Measurements from ENCODE around the gene AHCY.
"Not testable (repeated sequence)": the region's sequence is repeated elsewhere in the genome, so short reads cannot be mapped to it uniquely, and the experiment has no call there.

The AHCY gene

DNA sequence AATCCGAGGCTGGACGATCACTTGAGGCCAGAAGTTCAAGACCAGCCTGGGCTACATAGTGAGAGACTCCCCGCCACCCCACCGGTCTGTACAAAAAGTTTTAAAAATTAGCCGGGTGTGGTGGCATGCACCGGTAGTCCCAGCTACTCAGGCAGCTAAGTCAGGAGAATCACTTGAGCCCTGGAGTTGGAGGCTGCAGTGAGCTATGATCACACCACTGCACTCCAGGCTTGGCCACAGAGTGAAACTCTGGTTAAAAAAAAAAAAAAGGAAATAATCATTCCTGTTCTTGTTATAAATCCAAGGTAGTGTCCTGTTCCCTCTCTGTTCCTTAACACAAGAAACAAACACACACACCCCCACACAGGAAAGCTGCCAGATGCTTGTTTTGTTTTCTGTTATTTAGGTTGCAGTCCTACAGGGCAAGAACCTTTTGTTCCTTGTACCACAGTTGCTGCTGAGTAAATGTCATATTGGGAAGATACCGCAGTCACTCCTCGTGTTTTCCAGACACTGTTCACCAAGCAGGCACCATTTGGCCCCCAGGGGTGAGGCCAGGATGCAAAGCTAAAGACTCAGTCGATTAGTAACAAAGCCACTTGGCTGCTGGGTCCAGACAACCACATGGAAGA is 33.0 kb downstream of the AHCY start:
- Histone ChIP-seq H3K27ac (no peak overlapping the region), H3K4me3 (ENCODE audit: low read depth, low read length) (no peak overlapping the region), H3K36me3 (replicated peaks) (peaks cover 5% of the 10 kb centered on the region), H3K27me3 (replicated peaks) (no peaks in the 10 kb centered on the region)
- peak; percentile 12 for DNase-seq
- TF ChIP-seq, protein P1, sequence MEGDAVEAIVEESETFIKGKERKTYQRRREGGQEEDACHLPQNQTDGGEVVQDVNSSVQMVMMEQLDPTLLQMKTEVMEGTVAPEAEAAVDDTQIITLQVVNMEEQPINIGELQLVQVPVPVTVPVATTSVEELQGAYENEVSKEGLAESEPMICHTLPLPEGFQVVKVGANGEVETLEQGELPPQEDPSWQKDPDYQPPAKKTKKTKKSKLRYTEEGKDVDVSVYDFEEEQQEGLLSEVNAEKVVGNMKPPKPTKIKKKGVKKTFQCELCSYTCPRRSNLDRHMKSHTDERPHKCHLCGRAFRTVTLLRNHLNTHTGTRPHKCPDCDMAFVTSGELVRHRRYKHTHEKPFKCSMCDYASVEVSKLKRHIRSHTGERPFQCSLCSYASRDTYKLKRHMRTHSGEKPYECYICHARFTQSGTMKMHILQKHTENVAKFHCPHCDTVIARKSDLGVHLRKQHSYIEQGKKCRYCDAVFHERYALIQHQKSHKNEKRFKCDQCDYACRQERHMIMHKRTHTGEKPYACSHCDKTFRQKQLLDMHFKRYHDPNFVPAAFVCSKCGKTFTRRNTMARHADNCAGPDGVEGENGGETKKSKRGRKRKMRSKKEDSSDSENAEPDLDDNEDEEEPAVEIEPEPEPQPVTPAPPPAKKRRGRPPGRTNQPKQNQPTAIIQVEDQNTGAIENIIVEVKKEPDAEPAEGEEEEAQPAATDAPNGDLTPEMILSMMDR (IDR thresholded peaks at IDR 0.05; ENCODE audit: low read depth, low read length, missing control alignments), result no peak
- in situ Hi-C loops (cut with HindIII; ENCODE audit: low pct_ligation_motif_present, low sequenced_read_pairs), result no loop called here

DNA sequence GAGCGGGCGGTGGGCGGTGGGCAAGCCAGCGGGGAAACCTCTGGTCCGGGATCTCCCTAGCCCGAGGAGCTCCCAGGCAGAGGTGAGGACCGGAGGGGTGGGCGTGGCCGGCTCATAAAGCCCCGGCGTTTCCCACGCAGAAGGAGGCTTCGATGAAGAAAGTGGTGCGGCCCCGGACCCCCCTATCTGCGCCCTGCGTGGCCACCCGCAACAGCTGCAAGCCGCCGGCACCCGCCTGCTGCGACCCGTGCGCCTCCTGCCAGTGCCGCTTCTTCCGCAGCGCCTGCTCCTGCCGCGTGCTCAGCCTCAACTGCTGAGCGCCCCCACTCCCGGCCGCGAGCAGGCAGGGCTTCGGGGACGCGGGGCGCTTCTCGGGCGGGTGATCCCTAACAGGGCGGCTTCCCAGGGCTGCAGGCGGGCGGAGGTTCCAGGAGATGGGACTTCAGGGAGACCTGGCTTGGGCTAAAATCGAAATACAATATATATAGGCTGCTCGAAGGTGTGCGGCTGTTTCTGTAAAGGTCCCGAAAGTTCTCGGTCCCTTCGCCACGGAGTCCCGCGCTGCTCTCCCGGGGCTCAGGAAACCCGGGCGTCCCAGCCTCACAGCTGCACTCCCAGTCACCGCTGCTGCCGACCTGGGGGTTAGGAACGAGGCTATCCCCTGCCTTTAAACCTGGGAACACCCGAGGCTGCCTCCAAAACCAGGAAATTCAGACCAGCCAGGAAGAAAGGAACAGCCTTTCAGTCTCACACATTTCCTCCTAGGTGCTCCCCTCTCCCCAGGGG is 34.1 kb downstream of the AHCY start:
- Histone ChIP-seq H3K27me3 (replicated peaks) (no peaks in the 10 kb centered on the region), H3K36me3 (replicated peaks) (peaks cover 1% of the 10 kb centered on the region), H3K27ac (no peak overlapping the region), H3K4me3 (ENCODE audit: low read depth, low read length) (peak overlapping the region; percentile 50)
- TF ChIP-seq, protein P1 (IDR thresholded peaks at IDR 0.05; ENCODE audit: low read depth, low read length, missing control alignments), result no peak
- in situ Hi-C loops (cut with HindIII; ENCODE audit: low pct_ligation_motif_present, low sequenced_read_pairs), result no loop called here
- DNase-seq, result no peak

DNA sequence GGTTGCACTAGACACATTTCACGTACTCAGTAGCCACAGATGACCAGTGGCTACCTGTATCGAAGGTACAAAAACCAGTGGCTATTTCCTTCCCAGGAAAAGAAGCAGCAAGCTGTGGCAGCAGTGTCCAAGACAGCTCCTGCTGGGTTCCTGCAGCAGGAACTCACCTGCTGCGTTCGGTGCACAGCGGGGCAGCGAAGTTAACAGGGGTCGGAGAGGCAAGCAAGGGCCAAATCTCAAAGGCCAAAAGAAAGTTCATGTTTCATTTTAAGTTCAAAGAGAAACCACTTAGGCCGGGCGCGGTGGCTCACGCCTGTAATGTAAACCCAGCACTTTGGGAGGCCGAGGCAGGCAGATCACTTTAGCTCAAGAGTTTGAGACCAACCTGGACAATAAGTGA is 35.0 kb downstream of the AHCY start:
- Histone ChIP-seq H3K36me3 (replicated peaks) (no peaks in the 10 kb centered on the region), H3K27me3 (replicated peaks) (no peaks in the 10 kb centered on the region), H3K4me3 (ENCODE audit: low read depth, low read length) (no peak overlapping the region), H3K27ac (no peak overlapping the region)
- no peak for DNase-seq
- in situ Hi-C loops (cut with HindIII; ENCODE audit: low pct_ligation_motif_present, low sequenced_read_pairs), result no loop called here
- TF ChIP-seq, protein P1 (IDR thresholded peaks at IDR 0.05; ENCODE audit: low read depth, low read length, missing control alignments), result no peak

DNA sequence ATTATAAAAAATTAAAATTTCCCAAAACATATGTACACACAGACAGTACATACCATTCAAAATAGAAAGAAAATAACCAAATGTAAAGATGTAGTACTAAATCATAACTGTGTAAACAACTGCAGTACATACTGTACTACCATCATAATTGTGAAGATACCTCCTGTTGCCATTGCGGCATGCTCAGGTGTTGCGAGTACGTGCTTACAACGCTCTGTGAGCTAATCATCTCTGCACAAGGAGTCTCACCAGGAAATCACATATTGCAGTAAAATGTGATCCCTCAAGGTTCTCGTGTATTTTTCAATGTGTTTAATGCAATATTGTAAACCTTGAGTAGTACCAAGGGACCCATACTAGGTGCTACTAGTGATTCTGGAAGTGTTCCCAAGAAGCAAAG is 39.0 kb downstream of the AHCY start:
- Histone ChIP-seq H3K4me3 (ENCODE audit: low read depth, low read length) (no peak overlapping the region), H3K27ac (no peak overlapping the region), H3K36me3 (replicated peaks) (no peaks in the 10 kb centered on the region), H3K27me3 (replicated peaks) (no peaks in the 10 kb centered on the region)
- TF ChIP-seq, protein P1 (IDR thresholded peaks at IDR 0.05; ENCODE audit: low read depth, low read length, missing control alignments), result no peak
- in situ Hi-C loops (cut with HindIII; ENCODE audit: low pct_ligation_motif_present, low sequenced_read_pairs), result no loop called here
- DNase-seq, result no peak

DNA sequence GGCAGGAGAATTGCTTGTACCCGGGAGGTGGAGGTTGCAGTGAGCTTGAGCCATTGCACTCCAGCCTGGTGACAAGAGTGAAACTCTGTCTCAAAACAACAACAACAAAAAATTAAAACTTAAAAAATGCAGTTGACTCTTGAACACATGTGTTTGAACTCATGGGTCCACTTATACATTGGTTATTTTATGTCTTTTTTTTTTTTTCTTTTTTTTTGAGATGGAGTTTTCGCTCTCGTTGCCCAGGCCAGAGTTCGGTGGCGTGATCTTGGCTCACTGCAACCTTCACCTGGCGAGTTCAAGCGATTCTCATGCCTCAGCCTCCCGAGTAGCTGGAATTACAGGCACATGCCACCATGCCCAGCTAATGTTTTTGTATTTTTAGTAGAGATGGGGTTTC is 39.7 kb downstream of the AHCY start:
- H3K27me3 ChIP-seq (replicated peaks); DNase-seq; H3K27ac ChIP-seq; in situ Hi-C loops (cut with HindIII; ENCODE audit: low pct_ligation_motif_present, low sequenced_read_pairs); H3K4me3 ChIP-seq (ENCODE audit: low read depth, low read length); H3K36me3 ChIP-seq (replicated peaks): not testable (repeated sequence)

DNA sequence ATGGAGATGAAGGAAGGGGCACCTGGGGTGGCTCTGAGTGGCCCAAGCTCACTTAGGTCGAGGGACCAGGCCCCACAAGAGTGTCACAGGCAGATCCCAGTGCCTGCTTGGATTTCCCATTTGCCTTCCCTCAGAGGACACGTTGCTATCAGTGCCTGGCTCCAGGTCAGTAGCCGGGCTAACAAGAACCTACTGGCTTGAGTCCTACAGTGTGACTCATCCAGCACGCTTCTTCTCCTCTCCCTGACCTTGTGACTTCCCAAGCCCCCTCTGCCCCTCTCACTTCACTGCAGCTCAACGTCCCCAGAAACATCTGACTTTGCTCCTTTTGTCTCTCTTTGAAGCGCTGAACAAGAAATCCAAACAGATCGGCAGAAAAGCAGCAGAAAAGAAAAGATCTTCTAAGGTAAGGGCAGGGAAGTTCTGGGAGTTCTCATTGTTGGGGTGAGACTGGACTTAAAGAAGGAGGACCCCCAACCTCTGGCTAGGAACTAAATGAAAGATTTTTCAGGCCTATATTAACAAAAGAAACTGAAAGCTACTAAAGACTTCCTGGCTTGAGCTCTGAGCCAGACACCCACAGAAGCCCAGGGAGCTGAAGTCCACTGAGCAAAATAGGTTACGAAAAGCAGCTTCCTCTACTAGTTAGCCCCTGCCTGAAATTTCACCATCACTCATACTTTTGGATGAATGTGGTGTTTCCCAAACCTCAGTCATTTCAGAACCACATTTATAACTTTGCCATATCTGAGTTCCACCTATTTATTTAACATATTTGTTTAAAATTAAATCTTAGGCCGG is 40.5 kb downstream of the AHCY start:
- TF ChIP-seq, protein P1 (IDR thresholded peaks at IDR 0.05; ENCODE audit: low read depth, low read length, missing control alignments), result no peak
- no peaks in the 10 kb centered on the region for H3K27me3 ChIP-seq (replicated peaks)

More for the DNA sequence above, 40.5 kb downstream of the AHCY start:
- DNase-seq, result peak; percentile 34
- in situ Hi-C loops (cut with HindIII; ENCODE audit: low pct_ligation_motif_present, low sequenced_read_pairs), result no loop called here
- H3K27ac ChIP-seq, result peak overlapping the region; percentile 42
- no peaks in the 10 kb centered on the region for H3K36me3 ChIP-seq (replicated peaks)
- H3K4me3 ChIP-seq (ENCODE audit: low read depth, low read length), result no peak overlapping the region
